ENCODE measurements around the gene C1orf159.
"Not testable (repeated sequence)": the region's sequence is repeated elsewhere in the genome, so short reads cannot be mapped to it uniquely, and the experiment has no call there.

Gene C1orf159

GRCh38 chr1:1118011-1118875 lies 2.4 kb upstream of the C1orf159 start:
- no peak for DNase-seq (ENCODE audit: low spot score)

- DNase-seq (ENCODE audit: low spot score) = no peak
These were observed 1.6 kb upstream of the C1orf159 start for GRCh38 chr1:1117469-1117831.

- DNase-seq (ENCODE audit: low spot score) = no peak
These were observed 996 bp upstream of the C1orf159 start for GRCh38 chr1:1116701-1117468.

GRCh38 chr1:1115136-1115785 lies 628 bp downstream of the C1orf159 start:
- no peak for DNase-seq (ENCODE audit: low spot score)

GRCh38 chr1:1114431-1114830 lies 1.5 kb downstream of the C1orf159 start:
- no peak for DNase-seq (ENCODE audit: low spot score)

- no peak for DNase-seq (ENCODE audit: low spot score)
These were observed 3.5 kb downstream of the C1orf159 start for GRCh38 chr1:1112237-1112985.

- no peak for DNase-seq (ENCODE audit: low spot score)
These were observed 4.2 kb downstream of the C1orf159 start for GRCh38 chr1:1111516-1112236.

- no peak for DNase-seq (ENCODE audit: low spot score)
These were observed 5.3 kb downstream of the C1orf159 start for GRCh38 chr1:1110561-1110971.

GRCh38 chr1:1109743-1110142 lies 6.1 kb downstream of the C1orf159 start:
- no peak for DNase-seq (ENCODE audit: low spot score)

- no peak for DNase-seq (ENCODE audit: low spot score)
These were observed 9.2 kb downstream of the C1orf159 start for GRCh38 chr1:1106510-1107221.

GRCh38 chr1:1104152-1104551 lies 11.7 kb downstream of the C1orf159 start:
- DNase-seq (ENCODE audit: low spot score) = not testable (repeated sequence)

GRCh38 chr1:1101503-1101902 lies 14.4 kb downstream of the C1orf159 start:
- DNase-seq (ENCODE audit: low spot score) = no peak

- no peak for DNase-seq (ENCODE audit: low spot score)
These were observed 15.6 kb downstream of the C1orf159 start for GRCh38 chr1:1100296-1100695.

- no peak for DNase-seq (ENCODE audit: low spot score)
These were observed 16.2 kb downstream of the C1orf159 start for GRCh38 chr1:1099506-1100183.

GRCh38 chr1:1098681-1099421 lies 17.0 kb downstream of the C1orf159 start:
- no peak for DNase-seq (ENCODE audit: low spot score)

- not testable (repeated sequence) for DNase-seq (ENCODE audit: low spot score)
These were observed 19.8 kb downstream of the C1orf159 start for GRCh38 chr1:1096136-1096535.

- no peak for DNase-seq (ENCODE audit: low spot score)
These were observed 20.9 kb downstream of the C1orf159 start for GRCh38 chr1:1094981-1095380.

- DNase-seq (ENCODE audit: low spot score) = no peak
These were observed 22.3 kb downstream of the C1orf159 start for GRCh38 chr1:1093610-1093943.

- DNase-seq (ENCODE audit: low spot score) = no peak
These were observed 22.8 kb downstream of the C1orf159 start for GRCh38 chr1:1092894-1093609.

Measured in HuH-7.5 (cell line).